ENCODE measurements around the gene OGFOD2.
"Not testable (repeated sequence)": the region's sequence is repeated elsewhere in the genome, so short reads cannot be mapped to it uniquely, and the experiment has no call there.

Gene OGFOD2

GRCh38 chr12:123005081-123005626 is 30.1 kb downstream of the OGFOD2 start:
- DNase-seq (ENCODE audit: low read depth): no peak

GRCh38 chr12:123006977-123007376 is 31.9 kb downstream of the OGFOD2 start:
- DNase-seq (ENCODE audit: low read depth): no peak

- no peak for DNase-seq (ENCODE audit: low read depth)
These were observed 35.1 kb downstream of the OGFOD2 start for GRCh38 chr12:123010110-123010509.

- DNase-seq (ENCODE audit: low read depth): no peak
These were observed 35.6 kb downstream of the OGFOD2 start for GRCh38 chr12:123010681-123011080.

GRCh38 chr12:123011701-123012100 is 36.7 kb downstream of the OGFOD2 start:
- no peak for DNase-seq (ENCODE audit: low read depth)

GRCh38 chr12:123013185-123014095 is 38.4 kb downstream of the OGFOD2 start:
- DNase-seq (ENCODE audit: low read depth): no peak

GRCh38 chr12:123014473-123014872 is 39.4 kb downstream of the OGFOD2 start:
- DNase-seq (ENCODE audit: low read depth): not testable (repeated sequence)

- DNase-seq (ENCODE audit: low read depth): no peak
These were observed 42.7 kb downstream of the OGFOD2 start for GRCh38 chr12:123017753-123018152.

- DNase-seq (ENCODE audit: low read depth): no peak
These were observed 44.7 kb downstream of the OGFOD2 start for GRCh38 chr12:123019841-123020138.

GRCh38 chr12:123021688-123022604 is 46.9 kb downstream of the OGFOD2 start:
- no peak for DNase-seq (ENCODE audit: low read depth)

- no peak for DNase-seq (ENCODE audit: low read depth)
These were observed 47.8 kb downstream of the OGFOD2 start for GRCh38 chr12:123022846-123023245.

GRCh38 chr12:123024819-123025391 is 49.9 kb downstream of the OGFOD2 start:
- DNase-seq (ENCODE audit: low read depth): no peak

- DNase-seq (ENCODE audit: low read depth): no peak
These were observed 51.2 kb downstream of the OGFOD2 start for GRCh38 chr12:123026094-123026853.

GRCh38 chr12:123027726-123028445 is 52.8 kb downstream of the OGFOD2 start:
- DNase-seq (ENCODE audit: low read depth): no peak

GRCh38 chr12:123028475-123028874 is 53.4 kb downstream of the OGFOD2 start:
- no peak for DNase-seq (ENCODE audit: low read depth)

- DNase-seq (ENCODE audit: low read depth): no peak
These were observed 54.5 kb downstream of the OGFOD2 start for GRCh38 chr12:123029550-123029949.

Data from stimulated activated CD8-positive, alpha-beta memory T cell treated with anti-CD3 and anti-CD28 coated beads, Interleukin-12 subunit alpha, Interleukin-12 subunit beta, amount 100 ng/mL, for 1 hour (primary cell).